Measurements from ENCODE around the gene TTC9.

TTC9 gene

DNA sequence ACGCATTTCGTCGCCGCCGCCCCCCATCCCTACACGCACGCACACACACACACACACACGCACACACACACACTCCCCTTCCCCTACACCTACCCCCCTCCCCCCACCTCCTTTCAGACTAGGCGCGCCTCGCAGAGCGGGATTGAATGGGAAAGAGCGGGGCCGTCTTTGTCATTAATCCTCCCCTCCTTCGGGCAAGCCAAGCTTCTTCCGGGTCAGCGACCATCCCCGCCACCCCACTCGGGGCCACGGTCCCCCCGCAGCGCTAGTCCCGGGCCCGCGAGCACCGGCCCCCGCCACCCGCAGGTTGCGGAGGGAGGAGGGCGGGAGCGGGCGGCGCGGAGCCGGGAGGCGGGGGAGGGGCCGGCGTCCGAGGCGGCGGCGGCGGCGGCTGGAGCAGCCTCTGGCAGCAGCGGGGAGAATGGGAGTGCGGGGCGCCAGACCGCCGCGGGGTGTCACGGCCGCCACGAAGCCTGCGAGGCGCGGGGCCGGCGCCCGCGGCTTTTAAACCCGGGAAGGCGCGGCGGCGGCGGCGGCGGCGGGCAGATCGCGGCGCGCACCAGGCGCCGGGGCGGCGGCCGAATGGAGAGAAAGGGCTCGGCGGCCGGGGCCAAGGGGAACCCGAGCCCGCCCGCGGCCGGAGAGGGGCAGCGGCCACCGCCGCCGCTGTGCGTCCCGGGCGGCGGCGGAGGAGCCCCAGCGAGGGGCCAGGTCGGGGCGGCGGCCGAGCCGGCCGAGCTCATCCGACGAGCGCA is at the start of gene TTC9:
Gene TTC9, plus strand, starts transcription at position 369 of the 755 bp plus-strand sequence. Its CDS starts 214 bp downstream, at position 583.
- peak; percentile 29 for DNase-seq (ENCODE audit: low spot score)

DNA sequence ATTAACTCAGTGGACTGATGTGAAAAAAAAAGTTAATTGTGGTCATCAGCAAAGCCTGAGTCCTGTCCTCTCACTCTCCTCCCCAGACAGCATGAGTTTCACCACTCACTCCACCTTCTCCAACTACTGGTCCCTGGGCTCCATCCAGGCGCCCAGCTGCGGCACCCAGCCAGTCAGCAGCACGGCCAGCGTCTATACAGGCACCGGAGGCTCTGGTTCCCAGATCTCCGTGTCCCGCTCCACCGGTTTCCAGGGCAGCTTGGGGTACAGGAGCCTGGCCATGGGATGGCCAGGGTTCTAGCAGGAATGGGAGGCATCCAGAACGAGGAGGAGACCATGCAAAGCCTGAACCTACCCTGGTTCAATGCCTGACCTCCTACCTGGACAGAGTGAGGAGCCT is 47.3 kb upstream of the TTC9 start:
- DNase-seq (ENCODE audit: low spot score) = no peak

GRCh38 chr14:70595443-70596185 is 46.1 kb upstream of the TTC9 start:
- no peak for DNase-seq (ENCODE audit: low spot score)

- DNase-seq (ENCODE audit: low spot score) = no peak
Observed at GRCh38 chr14:70597731-70598130, 44.0 kb upstream of the TTC9 start.

- no peak for DNase-seq (ENCODE audit: low spot score)
Observed at GRCh38 chr14:70599345-70599744, 42.4 kb upstream of the TTC9 start.

- peak; percentile 91 for DNase-seq (ENCODE audit: low spot score)
Observed at GRCh38 chr14:70600382-70601157, 41.1 kb upstream of the TTC9 start, which contains the start of gene MED6. TSS of gene MED6 (minus strand) at chr14:70600655. CDS start at chr14:70600637, 18 bp downstream.

DNA sequence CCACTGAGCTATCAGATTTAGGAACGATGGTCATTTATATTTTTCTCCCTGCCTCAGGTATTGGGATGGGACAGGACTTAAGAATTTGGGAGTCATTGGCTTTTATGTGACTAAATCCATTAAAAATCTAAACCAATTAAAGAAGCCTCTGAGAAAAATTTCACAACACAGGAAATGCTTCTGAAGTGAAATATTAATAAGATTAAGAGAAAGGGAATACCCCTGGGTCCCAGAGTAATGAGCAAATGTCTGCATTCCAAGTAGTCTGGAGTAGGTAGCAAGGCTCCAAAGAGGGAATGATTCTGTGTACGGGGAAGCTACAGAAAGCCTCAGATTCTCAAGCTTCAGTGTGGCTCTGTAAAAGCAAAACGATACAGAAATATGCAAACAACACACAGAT is 40.6 kb upstream of the TTC9 start:
- DNase-seq (ENCODE audit: low spot score) = no peak

- DNase-seq (ENCODE audit: low spot score) = no peak
Observed at GRCh38 chr14:70602254-70602653, 39.5 kb upstream of the TTC9 start.

DNA sequence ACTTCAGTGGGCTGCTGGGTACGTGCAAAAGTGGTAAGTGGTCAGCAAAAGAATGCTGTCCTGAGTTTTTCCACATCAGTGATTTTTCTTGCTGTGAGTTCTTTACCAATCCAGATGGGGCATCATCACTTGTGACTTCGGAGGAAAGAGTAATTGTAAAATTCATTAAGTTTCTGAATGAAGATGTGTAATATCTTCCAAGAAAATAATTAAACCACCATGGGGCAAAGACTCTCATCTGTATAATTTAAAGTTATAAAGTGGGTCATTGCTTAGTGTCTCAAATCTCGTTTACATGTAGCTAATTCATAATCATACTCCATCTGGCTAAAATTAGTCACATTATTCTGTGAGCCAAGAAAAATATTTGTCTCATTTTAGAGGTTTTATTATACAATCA is 30.5 kb upstream of the TTC9 start:
- no peak for DNase-seq (ENCODE audit: low spot score)

DNA sequence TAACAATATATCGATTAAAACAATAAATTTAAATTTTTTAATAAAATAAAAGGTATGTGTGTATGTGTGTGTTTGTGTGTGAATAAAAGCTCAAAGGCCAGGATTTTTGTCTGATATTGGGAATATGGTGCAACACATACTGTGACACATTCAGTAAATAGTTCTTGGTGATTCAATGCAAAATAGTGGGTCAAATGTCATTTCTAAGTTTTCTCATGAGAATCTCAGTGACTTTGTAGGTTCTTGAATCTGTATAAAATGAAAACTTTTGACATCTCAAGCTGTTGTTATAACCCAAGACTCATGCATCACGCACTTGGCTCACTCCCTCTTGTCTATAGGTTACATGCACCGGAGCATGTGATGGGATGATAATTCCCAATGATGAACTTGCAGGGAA is 25.1 kb upstream of the TTC9 start:
- DNase-seq (ENCODE audit: low spot score) = no peak

GRCh38 chr14:70618314-70618713 is 23.4 kb upstream of the TTC9 start:
- DNase-seq (ENCODE audit: low spot score) = no peak

DNA sequence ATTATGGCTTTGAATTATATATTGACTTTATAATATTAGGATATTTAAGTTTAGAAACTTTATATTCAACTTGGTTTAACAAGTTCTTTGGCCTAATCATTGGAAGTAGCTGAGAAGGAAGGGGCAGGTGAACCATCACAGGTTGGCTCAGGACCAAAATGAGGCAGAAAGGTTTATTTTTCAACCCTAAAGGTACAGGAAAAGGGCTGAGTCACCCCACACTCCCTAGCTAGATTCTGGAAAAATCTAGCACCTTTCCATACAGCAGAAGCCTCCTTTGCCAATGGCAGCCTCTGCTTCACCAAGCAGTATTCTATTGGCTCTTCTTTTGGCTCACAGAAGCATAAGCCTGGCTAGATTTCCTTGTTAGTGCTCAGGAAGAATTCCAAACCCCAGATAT is 22.0 kb upstream of the TTC9 start:
- no peak for DNase-seq (ENCODE audit: low spot score)

GRCh38 chr14:70622111-70622712 is 19.5 kb upstream of the TTC9 start:
- peak; percentile 65 for DNase-seq (ENCODE audit: low spot score)

DNA sequence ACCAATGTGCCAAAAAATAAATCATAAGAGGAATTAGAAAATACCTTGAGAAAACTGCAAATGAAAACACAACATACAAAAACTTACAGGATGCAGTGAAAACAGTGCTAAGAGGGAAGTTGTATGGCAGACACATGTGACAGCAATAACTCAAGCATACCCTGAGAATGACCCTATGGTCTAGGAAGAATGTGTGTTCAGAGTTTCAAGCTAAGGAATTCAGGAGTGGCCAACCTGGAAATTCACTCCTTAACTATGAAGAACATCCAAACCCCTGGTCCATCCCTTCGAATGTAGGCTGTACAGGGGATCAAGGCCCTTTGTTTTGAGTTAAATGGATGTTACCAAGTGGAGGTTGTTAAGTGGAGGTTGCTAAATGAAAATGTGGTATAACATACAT is 16.7 kb upstream of the TTC9 start:
- no peak for DNase-seq (ENCODE audit: low spot score)

- DNase-seq (ENCODE audit: low spot score) = no peak
Observed at GRCh38 chr14:70631948-70632347, 9.8 kb upstream of the TTC9 start.

- no peak for DNase-seq (ENCODE audit: low spot score)
Observed at GRCh38 chr14:70635971-70636595, 5.6 kb upstream of the TTC9 start.

- no peak for DNase-seq (ENCODE audit: low spot score)
Observed at GRCh38 chr14:70638416-70638815, 3.3 kb upstream of the TTC9 start.

GRCh38 chr14:70640938-70641547 is 673 bp upstream of the TTC9 start:
- DNase-seq (ENCODE audit: low spot score) = peak; percentile 61

- no peak for DNase-seq (ENCODE audit: low spot score)
Observed at GRCh38 chr14:70642303-70643235, 853 bp downstream of the TTC9 start.

GRCh38 chr14:70643967-70644366 is 2.3 kb downstream of the TTC9 start:
- no peak for DNase-seq (ENCODE audit: low spot score)
